GM18502 (cell line): ENCODE data around the gene NGFR.

Experiments used
- ATAC-seq: cut with Tn5 transposase; IDR thresholded peaks from one replicate; pipeline ENCODE4 v1.9.1; 2021; ENCODE audit warnings: mild to moderate bottlenecking; ENCODE audit not compliant: unreplicated experiment, poor library complexity

NGFR gene

DNA sequence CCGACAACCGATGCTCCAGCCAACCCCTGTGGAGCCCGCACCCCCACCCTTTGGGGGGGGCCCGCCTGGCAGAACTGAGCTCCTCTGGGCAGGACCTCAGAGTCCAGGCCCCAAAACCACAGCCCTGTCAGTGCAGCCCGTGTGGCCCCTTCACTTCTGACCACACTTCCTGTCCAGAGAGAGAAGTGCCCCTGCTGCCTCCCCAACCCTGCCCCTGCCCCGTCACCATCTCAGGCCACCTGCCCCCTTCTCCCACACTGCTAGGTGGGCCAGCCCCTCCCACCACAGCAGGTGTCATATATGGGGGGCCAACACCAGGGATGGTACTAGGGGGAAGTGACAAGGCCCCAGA, 17.9 kb downstream of the NGFR start:
- no peak for ATAC-seq

DNA sequence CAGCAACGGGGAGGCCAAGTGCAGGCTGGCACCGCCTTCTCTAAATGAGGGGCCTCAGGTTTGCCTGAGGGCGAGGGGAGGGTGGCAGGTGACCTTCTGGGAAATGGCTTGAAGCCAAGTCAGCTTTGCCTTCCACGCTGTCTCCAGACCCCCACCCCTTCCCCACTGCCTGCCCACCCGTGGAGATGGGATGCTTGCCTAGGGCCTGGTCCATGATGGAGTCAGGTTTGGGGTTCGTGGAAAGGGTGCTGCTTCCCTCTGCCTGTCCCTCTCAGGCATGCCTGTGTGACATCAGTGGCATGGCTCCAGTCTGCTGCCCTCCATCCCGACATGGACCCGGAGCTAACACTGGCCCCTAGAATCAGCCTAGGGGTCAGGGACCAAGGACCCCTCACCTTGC, 18.5 kb downstream of the NGFR start:
- ATAC-seq = no peak

DNA sequence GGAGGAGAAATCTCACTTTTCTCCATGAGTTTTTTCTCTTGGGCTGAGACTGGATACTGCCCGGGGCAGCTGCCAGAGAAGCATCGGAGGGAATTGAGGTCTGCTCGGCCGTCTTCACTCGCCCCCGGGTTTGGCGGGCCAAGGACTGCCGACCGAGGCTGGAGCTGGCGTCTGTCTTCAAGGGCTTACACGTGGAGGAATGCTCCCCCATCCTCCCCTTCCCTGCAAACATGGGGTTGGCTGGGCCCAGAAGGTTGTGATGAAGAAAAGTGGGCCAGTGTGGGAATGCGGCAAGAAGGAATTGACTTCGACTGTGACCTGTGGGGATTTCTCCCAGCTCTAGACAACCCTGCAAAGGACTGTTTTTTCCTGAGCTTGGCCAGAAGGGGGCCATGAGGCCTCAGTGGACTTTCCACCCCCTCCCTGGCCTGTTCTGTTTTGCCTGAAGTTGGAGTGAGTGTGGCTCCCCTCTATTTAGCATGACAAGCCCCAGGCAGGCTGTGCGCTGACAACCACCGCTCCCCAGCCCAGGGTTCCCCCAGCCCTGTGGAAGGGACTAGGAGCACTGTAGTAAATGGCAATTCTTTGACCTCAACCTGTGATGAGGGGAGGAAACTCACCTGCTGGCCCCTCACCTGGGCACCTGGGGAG, 19.1 kb downstream of the NGFR start:
- no peak for ATAC-seq

DNA sequence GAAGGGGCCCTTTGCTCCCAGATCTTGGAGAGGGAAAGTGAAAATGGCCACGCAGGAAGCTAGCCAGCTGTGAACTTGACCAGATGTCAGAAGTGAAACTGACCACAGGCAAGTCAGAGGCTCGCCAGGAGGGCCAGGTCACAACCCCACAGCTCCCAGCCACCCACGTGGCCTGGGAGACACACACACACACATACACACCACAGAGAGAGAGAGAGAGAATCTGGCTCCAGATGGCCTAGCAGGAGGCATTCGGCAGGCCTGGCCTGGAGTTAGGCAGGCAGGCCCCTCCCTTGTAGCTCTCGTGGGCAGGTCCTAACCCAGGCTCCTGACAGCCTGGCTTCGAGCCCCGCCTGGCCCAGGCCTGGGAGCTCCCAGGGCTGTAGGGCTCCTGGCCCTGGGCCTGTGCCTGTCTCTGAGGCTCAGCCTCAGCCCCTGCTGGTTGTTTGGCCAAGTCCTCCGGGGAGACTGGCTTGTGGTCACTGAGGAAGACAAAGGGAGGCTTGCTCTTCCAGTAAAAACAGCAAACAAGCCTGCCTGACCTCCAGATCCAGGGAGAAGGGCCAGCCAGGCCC, 20.2 kb downstream of the NGFR start:
- ATAC-seq = peak; percentile 88

DNA sequence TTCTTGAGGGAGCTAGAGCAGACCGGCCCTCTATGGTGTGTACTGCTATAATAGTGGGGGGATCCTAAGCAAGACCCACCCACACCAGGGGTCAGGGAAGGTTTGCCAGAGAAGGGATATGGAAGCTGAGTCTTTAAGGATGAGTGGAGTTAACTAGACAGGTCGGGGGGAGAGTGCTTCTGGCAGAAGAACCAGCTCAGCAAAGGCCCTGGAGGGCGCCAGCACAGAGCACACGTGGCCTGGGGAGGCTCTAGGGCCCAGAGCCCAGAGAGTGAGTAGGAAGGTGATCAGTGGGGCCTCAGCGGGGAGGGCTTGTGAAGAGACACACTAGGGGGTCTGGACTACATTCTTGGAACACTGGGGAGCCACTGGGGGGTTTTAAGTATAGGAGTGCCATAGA, 21.1 kb downstream of the NGFR start:
- ATAC-seq = no peak

DNA sequence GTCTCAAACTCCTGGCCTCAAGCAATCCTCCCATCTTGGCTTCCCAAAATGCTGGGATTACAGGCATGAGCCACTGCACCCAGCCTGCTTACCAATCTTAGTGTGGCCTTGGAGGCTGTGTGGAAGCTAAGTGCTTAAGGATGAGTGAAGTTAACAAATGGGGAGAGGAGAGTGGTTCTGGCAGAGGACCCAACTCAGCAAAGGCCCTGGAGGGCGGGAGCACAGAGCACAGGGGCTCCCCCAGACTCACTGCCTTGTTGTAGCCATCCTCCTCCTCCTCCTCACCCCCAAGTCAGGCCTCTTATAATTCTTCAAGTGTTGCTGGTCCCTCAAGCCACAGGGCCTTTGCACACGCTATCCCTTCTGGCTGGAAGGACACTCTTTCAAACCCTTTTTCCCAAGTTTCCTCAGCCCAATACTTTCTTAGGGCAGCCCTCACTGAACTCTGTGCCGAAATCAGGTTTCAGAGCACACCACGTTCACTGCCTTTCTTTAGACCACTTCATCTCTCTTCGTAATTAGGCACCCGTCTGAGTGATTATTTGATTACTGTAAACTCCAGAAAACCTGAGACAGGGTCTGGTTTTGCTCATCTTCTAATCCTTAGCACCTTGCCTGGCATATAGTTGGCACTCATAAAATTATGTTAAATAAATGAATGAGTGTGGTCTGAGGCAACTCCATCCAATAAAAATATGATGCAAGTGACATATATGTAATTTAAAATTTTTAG, 23.4 kb downstream of the NGFR start:
- no peak for ATAC-seq

DNA sequence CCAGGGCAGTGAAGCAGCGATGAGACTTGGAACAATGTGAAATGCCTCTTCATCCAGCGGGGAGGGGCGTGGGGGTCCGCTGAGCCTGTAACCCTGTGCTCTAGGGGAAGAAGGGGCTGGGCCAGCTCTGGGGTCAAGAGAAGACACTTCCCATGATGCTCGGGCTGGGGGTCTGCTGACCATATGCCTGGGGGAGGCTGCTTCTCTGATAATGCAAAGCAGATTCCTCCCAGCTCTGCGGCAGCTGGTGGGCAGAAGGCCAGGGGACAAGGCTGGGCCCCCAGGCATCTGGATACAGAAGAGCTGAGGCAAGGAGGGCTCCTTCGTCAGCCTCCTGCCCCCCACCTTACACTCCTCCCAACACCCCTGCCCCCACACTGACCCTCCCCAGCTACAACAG, 24.7 kb downstream of the NGFR start:
- no peak for ATAC-seq

DNA sequence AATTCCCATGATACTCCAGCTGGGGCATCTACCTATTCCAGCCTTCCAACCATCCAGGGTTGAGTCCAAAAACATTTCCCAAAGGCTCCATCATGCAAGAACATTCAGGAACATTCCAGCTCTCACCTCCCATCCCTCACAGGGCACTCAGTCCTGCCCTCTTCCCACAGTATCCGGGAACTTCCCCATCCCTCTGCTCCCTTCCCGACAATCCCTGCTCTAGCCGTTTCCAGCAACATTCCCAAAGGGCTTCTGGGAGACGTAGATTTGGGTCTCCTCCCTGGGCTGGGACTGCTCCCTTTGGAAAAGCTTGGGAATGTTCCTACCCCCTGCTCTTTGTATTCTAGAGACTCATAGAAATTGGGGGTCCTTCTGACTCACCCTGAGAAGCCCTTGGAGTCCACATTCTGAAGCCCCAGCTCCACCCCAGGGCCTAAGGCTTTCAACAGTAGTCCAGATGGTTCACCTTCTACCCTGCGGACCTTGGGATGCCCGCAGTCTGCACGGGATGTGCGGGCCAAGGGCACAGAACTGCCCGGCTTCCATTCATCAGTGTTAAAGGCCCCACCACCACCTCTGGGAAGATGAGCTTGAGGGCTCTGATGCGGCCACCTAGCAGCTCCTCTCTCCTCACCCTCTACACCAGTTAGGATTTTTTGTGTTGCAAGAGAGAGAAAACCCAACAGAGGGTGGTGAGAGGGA, 25.4 kb downstream of the NGFR start:
- no peak for ATAC-seq

DNA sequence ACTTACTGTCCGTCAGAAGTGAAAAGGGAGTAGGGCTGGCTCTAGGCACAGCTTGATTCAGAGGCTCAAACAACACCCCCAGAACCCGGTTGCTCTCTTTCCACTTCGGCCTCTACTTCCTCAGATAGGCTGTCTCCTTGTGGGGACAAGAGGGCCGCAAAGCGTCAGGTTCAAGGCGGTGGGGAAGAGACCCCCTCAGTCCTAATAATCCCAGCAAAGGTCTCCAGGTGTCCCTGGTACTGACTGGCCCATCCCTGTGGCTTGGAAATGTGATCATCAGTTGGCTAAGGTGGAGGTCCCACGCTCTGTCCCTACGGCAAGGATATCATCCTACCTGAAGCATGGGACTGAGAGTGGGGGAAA, 26.0 kb downstream of the NGFR start:
- no peak for ATAC-seq

DNA sequence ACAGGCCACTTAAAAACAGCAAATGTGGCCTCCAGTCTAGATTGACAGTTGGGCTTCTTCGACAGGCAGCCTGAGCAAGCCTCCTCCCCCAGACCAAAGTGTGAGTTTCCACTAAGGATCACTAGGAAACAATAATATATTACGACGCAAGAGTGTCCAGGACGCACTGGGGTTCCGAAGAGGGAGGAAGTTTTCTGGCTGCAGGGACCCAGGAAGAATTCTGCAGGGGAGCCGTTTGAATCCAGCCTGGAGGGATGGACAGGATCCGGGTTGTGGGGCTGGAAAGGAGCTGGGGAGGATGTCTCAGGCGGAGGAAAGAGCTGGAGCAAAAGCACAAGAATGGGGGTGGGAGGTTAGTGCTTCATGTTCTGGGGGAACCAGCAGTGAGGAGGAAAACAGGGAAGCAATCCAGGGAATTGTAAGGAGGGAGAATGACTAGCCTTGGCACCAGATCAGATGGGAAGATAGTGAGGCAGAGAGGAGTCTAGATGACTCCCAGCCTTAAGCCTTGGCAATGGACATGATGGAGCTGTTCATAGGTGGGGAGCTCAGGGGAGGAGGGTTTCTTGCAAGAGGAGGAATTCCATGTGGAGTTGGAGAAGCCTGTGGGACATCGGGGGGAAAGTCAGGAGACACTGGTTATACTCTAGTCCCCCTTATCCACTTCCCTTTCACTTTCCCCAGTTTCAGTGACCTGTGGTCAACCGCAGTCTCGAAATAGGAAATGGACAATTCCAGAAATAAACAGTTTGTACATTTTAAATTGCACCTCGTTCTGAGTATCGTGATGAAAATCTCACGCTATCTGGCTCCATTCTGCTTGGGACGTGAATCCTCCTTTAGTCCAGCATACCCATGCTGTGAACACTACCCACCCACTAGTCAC, 26.6 kb downstream of the NGFR start:
- ATAC-seq = no peak

DNA sequence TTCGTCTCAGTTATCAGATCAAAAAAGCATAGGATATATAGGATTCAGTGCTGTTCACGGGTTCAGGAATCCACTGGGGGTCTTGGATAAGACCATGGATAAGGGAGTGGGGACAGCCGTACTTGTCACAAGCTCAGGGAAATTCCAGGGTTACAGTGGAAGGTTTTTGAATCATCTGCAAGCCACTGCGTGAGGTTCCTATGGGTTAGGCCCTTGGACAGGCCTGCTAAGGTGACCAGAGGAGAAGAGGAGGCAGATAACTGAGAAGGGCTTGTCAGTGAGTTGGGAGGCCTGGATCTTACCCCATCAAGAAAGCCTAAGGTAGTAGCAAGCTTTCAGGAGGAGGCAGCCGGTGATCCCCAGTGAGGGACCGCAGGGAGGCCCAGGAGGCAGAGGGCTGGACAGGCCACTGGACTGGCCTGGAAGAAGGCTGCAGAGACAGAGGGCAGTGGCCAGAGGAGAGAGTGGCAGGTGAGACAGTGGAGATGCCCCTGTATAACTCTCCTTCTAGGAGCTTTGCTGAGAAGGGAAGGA, 27.3 kb downstream of the NGFR start:
- ATAC-seq = no peak

DNA sequence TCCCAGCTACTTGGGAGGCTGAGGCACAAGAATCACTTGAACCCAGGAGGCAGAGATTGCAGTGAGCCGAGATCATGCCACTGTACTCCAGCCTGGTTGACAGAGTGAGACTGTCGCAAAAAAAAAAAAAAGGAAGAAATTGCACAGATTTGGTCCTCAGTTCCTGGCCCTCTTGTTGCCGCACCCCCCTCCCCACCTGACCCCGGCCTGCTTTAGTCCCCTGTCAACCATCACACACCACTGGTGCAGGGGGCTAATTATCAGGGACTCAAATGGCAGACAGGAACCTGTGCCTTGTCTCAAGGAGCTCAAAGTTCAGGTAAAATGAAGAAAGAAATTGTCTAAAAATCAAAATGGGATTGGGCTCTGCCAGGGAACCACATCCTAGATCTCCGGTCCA, 28.1 kb downstream of the NGFR start:
- ATAC-seq = no peak

DNA sequence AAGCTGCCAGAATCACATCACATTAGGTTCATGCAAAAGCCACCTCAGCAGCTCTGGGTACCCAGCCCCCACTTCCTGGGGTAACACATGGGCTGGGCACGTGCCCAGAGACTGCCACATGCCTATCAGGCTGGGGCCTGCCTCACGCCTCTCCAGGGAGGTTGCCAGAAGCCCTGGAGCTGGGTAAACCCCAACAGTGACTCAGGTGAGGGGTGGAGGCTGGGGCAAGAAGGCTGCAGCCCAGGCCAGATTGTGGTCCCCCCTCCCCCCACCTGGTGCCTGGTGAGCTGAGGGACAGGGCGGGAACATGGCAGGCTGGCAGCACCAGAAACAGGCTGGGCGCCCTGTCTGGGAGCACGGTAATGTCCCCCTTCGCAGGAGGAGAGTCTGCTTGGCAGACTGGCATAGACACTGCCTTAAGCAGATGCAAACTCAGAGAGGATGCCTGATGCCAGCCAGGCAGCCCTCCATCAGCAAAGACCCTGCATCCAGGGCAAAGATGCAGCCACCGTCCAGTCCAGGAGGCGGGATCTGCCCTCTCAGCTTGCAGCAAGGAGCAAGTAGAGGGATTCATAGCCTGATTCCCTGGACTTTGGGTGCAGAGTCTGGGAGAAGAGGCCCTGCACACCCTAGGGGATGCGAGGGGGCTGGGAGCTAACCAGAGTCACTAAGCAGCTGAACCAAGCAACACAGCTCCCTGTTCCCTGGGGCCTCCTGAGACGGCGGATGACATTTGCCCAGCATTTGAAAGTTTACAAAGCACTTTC, 28.8 kb downstream of the NGFR start:
- ATAC-seq = no peak

DNA sequence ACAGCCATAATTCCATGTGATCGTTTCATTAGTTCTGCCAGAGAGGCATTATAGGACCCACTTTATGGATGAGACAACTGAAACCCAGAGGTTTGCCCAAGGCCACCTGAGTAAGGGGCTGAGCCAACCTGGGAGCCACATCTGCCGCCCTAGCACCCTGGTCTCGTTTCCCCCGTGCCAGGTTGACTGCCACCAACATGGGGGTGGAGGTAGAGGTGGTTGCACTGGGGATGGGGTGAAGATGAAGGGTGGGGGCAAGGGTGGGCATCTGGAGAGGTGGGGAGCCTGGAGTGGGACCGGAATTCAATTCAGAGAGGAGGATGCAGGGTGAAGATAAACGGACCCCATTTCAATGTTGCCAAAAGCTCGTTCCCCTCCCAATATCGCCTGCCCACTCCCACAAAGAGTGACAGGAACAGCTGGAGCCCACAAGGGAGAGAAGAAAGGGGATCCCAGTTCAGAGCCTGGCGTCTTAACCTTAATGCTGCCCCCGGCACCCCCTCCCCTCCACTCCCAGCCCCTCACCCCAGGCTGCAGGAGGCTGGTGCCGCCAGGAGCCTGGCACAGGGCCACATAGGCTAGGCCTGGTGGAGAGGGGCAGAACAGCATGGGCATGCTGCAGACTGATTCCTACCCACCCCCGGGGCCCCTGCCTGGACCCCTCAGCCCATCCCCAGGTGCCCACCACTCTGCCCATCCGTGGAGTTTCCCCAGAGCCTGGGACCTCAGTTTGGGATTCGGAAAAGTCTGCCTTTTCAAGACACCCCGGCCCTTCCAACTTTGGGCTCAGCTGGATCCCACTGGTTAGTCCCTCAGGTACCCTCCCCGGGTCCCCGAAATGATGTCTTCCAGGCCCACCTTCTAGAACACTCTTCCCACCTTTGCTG, 29.6 kb downstream of the NGFR start:
- no peak for ATAC-seq

DNA sequence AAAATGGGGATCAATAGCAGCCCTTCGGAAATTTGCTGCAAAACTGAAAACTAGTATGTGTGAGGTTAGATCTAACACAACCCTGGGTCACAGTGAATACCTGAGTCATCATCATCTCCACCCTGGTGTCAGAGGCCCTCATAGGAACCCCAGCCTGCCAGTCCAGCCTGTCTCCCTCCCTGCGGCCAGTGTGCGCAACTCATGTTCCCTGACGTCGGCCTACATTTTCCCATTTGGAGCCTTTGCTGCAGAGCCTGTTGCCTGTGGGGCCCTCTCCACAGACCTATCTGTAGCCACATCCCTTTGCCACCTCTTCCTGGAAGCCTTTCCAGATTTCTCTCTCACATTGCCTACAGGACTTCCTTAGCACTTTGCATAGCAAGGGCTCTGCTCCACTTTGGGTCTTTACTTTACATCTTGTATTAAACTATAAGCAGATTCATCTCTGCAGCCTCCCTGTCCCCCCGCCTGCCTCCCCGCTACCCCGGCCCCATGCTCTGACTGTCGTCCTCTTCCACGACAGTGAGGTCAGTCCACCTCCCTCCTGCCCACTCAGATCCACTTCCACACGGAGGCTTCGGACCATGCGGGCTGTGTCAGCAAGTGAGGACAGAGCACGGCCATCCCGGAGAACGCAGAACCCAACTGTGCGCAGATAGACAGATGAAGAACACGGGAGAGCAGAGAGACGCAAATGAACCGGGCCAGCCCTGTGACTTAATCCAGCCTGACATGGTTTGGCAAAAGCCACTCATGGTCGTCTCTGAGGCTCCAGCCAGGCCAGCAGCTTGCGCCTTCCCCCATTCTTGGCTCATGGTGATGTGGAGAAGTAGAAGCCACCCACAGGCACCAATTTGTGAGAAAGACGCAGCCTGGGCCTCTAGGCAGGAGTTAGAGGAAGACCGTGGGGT, 31.0 kb downstream of the NGFR start:
- ATAC-seq = no peak

DNA sequence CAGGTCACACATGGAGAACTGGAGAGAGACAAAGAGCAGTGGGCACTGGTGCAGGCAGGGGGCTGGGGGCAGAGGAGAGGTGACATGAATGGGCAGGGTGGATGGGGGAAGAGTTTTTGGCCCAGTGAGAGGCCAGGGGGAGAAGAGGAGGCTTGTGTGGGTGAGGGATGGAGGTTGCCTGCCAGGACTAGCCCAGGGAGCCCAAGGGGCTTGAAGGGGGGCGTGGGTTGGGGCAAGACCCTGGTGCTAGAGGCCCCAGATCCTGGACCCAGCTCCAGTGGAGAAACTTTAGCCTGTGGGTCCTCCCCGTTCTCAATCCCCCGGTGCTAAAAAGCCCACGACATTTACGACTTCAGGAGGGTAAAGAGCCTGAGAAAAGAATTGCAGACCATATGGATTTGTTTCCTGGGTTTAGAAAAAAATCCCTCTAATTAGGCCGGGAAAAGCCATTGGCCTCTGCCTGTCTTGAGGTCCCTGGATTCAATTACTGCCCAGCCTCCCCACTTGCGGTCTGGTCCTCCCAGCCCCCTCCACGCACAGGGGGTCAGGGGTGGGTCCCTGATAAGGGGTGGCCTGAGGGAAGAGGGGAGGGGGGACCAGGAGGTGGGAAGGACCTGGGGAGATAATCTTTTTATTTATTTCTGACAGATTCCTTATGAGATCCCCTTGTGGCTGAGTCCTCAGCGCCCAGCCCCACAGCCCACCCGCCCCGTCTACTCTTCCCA, 33.0 kb downstream of the NGFR start:
- no peak for ATAC-seq

DNA sequence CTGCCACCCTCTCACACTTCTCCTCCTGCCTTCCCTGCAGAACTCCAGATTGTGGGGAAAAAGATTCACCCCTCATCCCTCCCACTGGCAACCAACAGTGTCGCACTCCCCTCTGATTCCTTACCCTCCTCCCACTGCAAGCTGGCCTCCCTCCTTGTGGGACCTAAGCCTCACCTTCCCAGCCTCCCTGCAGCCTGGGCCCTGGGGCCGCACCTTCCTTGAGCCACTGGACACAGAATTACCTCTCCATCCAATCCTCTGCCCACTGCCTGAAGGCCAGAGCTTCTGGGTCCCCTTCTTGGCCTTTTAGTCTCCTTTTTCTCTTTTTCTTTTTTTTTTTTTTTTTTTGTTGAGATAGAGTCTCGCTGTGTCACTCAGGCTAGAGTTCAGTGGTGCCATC, 33.9 kb downstream of the NGFR start:
- no peak for ATAC-seq
